Lung (tissue), 12 donors: ENCODE results near the gene CLCN4. TPM values are rescaled to one million over a fixed set of nuclear protein-coding genes. Genes with fewer than 3 reads are reported as not detected.

Source experiments
- ATAC-seq: fragments of 200-7000 bp; cut with Tn5 transposase; one replicate; pipeline ENCODE4 v1.9.1; 2020; ENCODE audit warnings: moderate number of reproducible peaks; ENCODE audit not compliant: insufficient read depth, low FRiP score
- DNase-seq, 3 donors: peaks; one replicate each; pipeline ENCODE4 v3.0.0-alpha.2; 2013 to 2017
- H3K27ac ChIP-seq, 2 donors: one replicate each; pipeline ENCODE4 v1.5.1; 2013; ENCODE audit warnings: mild to moderate bottlenecking in 2 of 2, moderate library complexity in 2 of 2, control low read depth in 1 of 2, inconsistent platforms in 1 of 2, low read depth in 1 of 2, low read length in 1 of 2
- H3K27me3 ChIP-seq, 3 donors: one replicate each; pipeline ENCODE4 v1.5.1; 2013; ENCODE audit warnings: low read length in 2 of 3; ENCODE audit not compliant: control insufficient read depth in 3 of 3, insufficient read depth in 3 of 3
- H3K36me3 ChIP-seq, 4 donors: one replicate each; pipeline ENCODE4 v1.5.1; 2013; ENCODE audit warnings: low read length in 4 of 4, mild to moderate bottlenecking in 1 of 4, moderate library complexity in 1 of 4; ENCODE audit not compliant: control insufficient read depth in 4 of 4, insufficient read depth in 4 of 4
- H3K4me1 ChIP-seq, 5 donors: one replicate each; pipeline ENCODE4 v1.5.1; 2013; ENCODE audit warnings: low read length in 5 of 5, mild to moderate bottlenecking in 2 of 5, moderate library complexity in 1 of 5; ENCODE audit not compliant: control insufficient read depth in 5 of 5, insufficient read depth in 5 of 5
- H3K4me3 ChIP-seq: one replicate; pipeline ENCODE4 v1.5.1; 2013; ENCODE audit warnings: mild to moderate bottlenecking, control low read depth, moderate library complexity
- H3K9ac ChIP-seq, 2 donors: one replicate each; pipeline ENCODE4 v1.5.1; 2013; ENCODE audit warnings: low read length in 2 of 2, control low read depth in 1 of 2; ENCODE audit not compliant: insufficient read depth in 1 of 2
- H3K9me3 ChIP-seq, 4 donors: one replicate each; pipeline ENCODE4 v1.5.1; 2013; ENCODE audit warnings: low read length in 3 of 4, mild to moderate bottlenecking in 1 of 4, moderate library complexity in 1 of 4; ENCODE audit not compliant: control insufficient read depth in 4 of 4, insufficient read depth in 3 of 4
- CTCF ChIP-seq: IDR thresholded peaks from 2 replicates; pipeline ENCODE4 v1.5.1; 2012; ENCODE audit warnings: mild to moderate bottlenecking; ENCODE audit errors: control extremely low read depth, extremely low read depth
- WGBS, 2 donors: extraction: QIAGEN DNeasy Blood & Tissue Kit; methylation state at CpG; one replicate each; pipeline ENCODE4 v1.1.7; 2013; 5-methylcytosine and 5-hydroxymethylcytosine counted together
- polyA plus RNA-seq, 2 donors: library from polyadenylated mRNA; stranded (reverse); fragments of 200-250 nt; gene quantifications; one replicate each; pipeline ENCODE4 v1.2.1, GENCODE V29; 2013
- total RNA-seq, 2 donors: library from RNA; depleted of rRNA in 1 of 2; stranded (reverse); fragments of >200 nt in 1 of 2; gene quantifications; one replicate each; pipeline ENCODE4 v1.2.1, GENCODE V29; 2014 to 2021
- donor health status: control.
- donor health status: control.
- donor health status: Bipolar disorder and iron deficiency.
- donor health status: healthy.
- donor health status: DM: yes; HTN: yes; CAD: no.

Gene CLCN4
- total and polyA plus RNA-seq, 4 donors, result 2.1 to 11.3 (median 5.8) TPM

GRCh38 chrX:10117301-10117700 lies 39.5 kb upstream of the CLCN4 start:
- H3K27ac ChIP-seq, result no peak overlapping the region
- H3K4me1 ChIP-seq, result peaks cover 0 to 2% (median 0%) of the 10 kb centered on the region in 5 donors
- TF ChIP-seq CTCF, result no peak
- no peak for ATAC-seq
- DNase-seq, result no peak
- WGBS, 2 donors, result 94 to 97% methylated on average over 16 to 31 of the region's 31 CpGs
- no peak overlapping the region for H3K9ac ChIP-seq
- H3K9me3 ChIP-seq, result peaks cover 0 to 5% (median 1%) of the 10 kb centered on the region in 4 donors
- H3K4me3 ChIP-seq, result no peak overlapping the region
- peaks cover 3 to 15% (median 7%) of the 10 kb centered on the region in 4 donors for H3K36me3 ChIP-seq
- peaks cover 0 to 5% (median 0%) of the 10 kb centered on the region in 3 donors for H3K27me3 ChIP-seq

GRCh38 chrX:10117864-10118377 lies 38.9 kb upstream of the CLCN4 start:
- no peak for TF ChIP-seq CTCF
- ATAC-seq (no peak), DNase-seq (no peak)
- 85 to 88% methylated on average over 9 of the region's 9 CpGs for WGBS, 2 donors
- Histone ChIP-seq H3K27me3 (peaks cover 0 to 5% (median 0%) of the 10 kb centered on the region in 3 donors), H3K27ac (no peak overlapping the region), H3K9ac (no peak overlapping the region), H3K4me3 (no peak overlapping the region), H3K9me3 (peaks cover 0 to 5% (median 1%) of the 10 kb centered on the region in 4 donors), H3K4me1 (peaks cover 0 to 2% (median 0%) of the 10 kb centered on the region in 5 donors), H3K36me3 (peaks cover 3 to 15% (median 7%) of the 10 kb centered on the region in 4 donors)

GRCh38 chrX:10118530-10118929 lies 38.2 kb upstream of the CLCN4 start:
- Histone ChIP-seq H3K27ac (no peak overlapping the region), H3K9ac (no peak overlapping the region), H3K9me3 (peaks cover 0 to 5% (median 1%) of the 10 kb centered on the region in 4 donors), H3K36me3 (peaks cover 3 to 15% (median 7%) of the 10 kb centered on the region in 4 donors), H3K27me3 (no peaks in the 10 kb centered on the region), H3K4me3 (no peak overlapping the region), H3K4me1 (peaks cover 0 to 2% (median 0%) of the 10 kb centered on the region in 5 donors)
- DNase-seq (no peak), ATAC-seq (no peak)
- no peak for TF ChIP-seq CTCF
- WGBS, 2 donors, result 85 to 94% methylated on average over 4 of the region's 4 CpGs
